Measurements from ENCODE around the gene PPP6R2.

PPP6R2 gene

DNA sequence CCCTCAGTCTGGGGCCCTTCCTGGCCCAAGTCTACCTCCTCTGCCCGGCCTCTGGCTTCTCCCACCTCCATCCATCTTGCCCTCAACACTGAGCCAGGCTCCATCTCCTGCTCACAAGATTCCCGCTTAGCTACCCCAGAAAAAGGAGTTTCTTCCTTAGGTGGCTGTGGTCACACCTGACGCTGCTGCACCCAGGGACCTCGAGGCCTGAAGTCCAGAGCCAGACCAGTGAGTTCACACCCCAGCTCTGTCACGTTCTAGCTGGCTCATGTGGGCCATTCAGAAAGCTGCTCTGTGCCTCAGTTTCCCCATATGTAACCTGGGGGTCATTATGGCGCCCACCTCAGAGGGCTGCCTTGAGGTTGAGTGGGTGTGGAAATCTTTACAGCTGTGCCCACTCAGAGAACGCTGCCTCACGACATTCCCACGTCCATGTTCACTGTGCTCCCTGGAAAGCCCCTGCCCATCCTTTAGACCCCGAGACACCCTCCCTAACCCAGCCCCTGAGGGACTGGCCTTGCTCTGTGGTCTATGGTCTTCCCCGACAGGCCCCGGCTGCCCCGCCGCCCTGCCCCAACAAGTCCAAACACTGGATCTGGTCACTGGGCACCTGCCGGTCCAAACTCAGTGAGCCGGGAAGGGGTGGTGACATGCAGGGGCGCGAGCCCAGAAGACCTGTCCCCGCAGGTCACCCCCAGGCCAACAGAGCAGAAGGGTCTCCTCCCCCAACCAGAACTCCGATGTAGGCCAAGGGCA is 45.4 kb upstream of the PPP6R2 start:
- H3K36me3 ChIP-seq (ENCODE audit: low read depth) = peaks cover 26% of the 10 kb centered on the region
- no peaks in the 10 kb centered on the region for H3K27me3 ChIP-seq (ENCODE audit: insufficient read depth, poor library complexity, severe bottlenecking)
- TF ChIP-seq, protein P1, sequence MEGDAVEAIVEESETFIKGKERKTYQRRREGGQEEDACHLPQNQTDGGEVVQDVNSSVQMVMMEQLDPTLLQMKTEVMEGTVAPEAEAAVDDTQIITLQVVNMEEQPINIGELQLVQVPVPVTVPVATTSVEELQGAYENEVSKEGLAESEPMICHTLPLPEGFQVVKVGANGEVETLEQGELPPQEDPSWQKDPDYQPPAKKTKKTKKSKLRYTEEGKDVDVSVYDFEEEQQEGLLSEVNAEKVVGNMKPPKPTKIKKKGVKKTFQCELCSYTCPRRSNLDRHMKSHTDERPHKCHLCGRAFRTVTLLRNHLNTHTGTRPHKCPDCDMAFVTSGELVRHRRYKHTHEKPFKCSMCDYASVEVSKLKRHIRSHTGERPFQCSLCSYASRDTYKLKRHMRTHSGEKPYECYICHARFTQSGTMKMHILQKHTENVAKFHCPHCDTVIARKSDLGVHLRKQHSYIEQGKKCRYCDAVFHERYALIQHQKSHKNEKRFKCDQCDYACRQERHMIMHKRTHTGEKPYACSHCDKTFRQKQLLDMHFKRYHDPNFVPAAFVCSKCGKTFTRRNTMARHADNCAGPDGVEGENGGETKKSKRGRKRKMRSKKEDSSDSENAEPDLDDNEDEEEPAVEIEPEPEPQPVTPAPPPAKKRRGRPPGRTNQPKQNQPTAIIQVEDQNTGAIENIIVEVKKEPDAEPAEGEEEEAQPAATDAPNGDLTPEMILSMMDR (IDR thresholded peaks at IDR 0.05; ENCODE audit: poor library complexity, severe bottlenecking) = no peak
- H3K9me3 ChIP-seq (ENCODE audit: severe bottlenecking) = no peaks in the 10 kb centered on the region
- no peak overlapping the region for H3K4me3 ChIP-seq (ENCODE audit: severe bottlenecking)
- DNase-seq (ENCODE audit: low spot score) (no peak), ATAC-seq (ENCODE audit: low read depth) (no peak)
- H3K4me1 ChIP-seq (ENCODE audit: insufficient read depth, poor library complexity, severe bottlenecking) = peaks cover 34% of the 10 kb centered on the region
- H3K27ac ChIP-seq (ENCODE audit: poor library complexity, severe bottlenecking) = peak overlapping the region; percentile 99

DNA sequence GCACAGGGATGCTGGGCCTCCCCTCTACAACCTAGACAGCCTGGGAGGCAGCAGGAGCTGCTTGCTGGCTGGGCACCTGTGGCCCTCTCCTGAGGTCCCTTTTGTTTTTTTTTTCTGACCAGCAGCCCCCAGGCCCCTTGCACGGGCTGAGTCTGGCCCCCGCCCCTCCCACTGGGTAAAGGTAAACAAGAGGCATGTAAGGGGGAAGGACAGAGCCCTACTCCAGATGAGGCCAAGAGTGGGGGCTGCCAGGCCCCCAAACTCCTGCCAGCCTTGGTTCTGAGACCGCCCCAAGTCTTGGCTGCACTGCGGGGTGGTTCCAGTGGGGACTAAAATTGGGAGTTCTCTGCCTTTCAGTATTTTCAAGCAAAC is 44.9 kb upstream of the PPP6R2 start:
- TF ChIP-seq, protein P1 (IDR thresholded peaks at IDR 0.05; ENCODE audit: poor library complexity, severe bottlenecking) = no peak
- H3K27me3 ChIP-seq (ENCODE audit: insufficient read depth, poor library complexity, severe bottlenecking) = no peaks in the 10 kb centered on the region
- peaks cover 40% of the 10 kb centered on the region for H3K4me1 ChIP-seq (ENCODE audit: insufficient read depth, poor library complexity, severe bottlenecking)
- no peaks in the 10 kb centered on the region for H3K9me3 ChIP-seq (ENCODE audit: severe bottlenecking)
- H3K36me3 ChIP-seq (ENCODE audit: low read depth) = peaks cover 29% of the 10 kb centered on the region
- DNase-seq (ENCODE audit: low spot score) (no peak), ATAC-seq (ENCODE audit: low read depth) (no peak)
- H3K4me3 ChIP-seq (ENCODE audit: severe bottlenecking) = no peak overlapping the region
- H3K27ac ChIP-seq (ENCODE audit: poor library complexity, severe bottlenecking) = peak overlapping the region; percentile 99

DNA sequence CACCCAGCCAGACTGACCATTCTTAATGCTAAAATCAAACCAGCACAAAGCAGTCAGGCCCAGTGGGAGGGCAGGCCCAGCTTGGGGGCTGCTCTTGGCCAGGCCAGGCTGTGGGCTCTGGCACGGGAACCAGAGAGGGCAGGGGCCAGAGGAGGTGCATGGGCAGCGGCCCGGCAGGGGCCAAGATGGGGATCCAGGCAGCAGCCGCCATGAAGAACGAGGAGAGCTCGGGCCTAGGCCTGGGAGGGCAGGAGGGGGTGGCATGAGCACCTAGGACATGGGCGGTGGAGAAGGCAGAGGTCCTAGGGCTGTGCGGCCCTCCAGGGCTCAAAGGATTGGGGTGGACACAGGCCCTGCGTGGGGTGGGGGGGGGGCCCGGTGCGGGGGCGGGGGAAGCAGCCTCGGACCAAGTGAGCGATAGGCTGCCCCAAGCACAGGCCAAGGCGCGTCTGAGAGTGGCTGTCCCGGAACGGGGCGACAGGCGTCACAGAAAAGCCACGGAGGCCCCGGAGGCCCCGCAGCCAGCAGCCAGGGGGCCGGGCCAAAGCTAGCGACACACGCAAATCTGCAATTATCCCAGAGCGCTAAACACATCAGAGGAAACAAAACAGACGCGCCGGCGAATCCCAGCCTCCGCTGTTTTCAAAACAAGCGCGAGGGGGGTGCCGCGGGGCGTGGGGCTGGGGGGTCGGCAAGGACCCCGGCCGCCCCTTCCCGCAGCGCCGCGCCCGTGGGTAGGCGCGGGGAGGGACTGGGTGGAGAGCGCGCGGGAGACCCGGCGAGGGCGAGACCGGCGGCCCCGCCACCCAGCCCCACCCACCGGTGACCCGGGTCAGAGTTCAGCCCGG is 44.0 kb upstream of the PPP6R2 start:
- TF ChIP-seq, protein P1 (IDR thresholded peaks at IDR 0.05; ENCODE audit: poor library complexity, severe bottlenecking) = no peak
- ATAC-seq (ENCODE audit: low read depth) = no peak
- Histone ChIP-seq H3K27ac (ENCODE audit: poor library complexity, severe bottlenecking) (peak overlapping the region; percentile 99), H3K4me1 (ENCODE audit: insufficient read depth, poor library complexity, severe bottlenecking) (peaks cover 43% of the 10 kb centered on the region), H3K36me3 (ENCODE audit: low read depth) (peaks cover 31% of the 10 kb centered on the region), H3K27me3 (ENCODE audit: insufficient read depth, poor library complexity, severe bottlenecking) (no peaks in the 10 kb centered on the region), H3K9me3 (ENCODE audit: severe bottlenecking) (no peaks in the 10 kb centered on the region), H3K4me3 (ENCODE audit: severe bottlenecking) (no peak overlapping the region)
- DNase-seq (ENCODE audit: low spot score) = no peak

DNA sequence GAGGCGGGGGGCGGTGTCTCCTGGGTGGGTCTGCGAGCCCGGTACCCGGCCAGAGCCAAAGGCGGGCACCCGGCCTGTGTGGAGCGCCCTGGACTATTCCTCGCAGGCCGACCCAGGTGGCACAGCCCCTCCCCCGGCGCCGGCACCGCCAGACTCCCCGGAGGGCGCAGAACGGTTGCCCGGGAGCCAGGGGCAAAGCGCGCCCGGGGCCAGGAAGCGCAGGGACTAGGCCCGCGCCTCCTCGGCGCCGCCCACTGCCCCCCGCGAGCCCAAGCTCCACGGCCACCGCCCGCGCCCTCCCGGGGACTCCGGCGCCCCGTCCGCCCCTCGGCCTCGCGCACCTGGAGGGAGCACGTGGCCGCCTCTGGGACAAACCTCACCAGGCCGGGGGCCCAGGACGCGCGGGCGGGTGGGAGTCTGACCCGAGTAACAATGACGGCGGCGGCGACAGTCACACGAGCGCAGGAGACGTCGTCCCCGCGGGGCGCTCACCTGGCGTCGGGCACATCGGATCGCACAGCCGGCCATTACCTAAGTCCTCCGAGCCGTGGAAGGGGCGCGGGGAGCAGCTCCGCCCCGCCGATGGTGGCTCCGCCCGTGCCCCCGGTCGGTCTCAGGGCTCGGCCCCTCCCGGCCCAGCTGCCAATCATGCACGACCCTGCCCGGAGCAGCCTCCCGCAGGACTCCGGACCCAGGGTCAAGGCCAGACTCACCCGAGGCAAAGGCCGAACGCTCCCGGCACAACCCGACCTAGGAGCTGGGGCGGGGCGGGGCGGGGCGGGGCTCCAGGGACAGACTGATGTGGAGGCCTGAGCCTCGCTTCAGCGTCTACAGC is 43.1 kb upstream of the PPP6R2 start:
- ATAC-seq (ENCODE audit: low read depth) = no peak
- H3K27me3 ChIP-seq (ENCODE audit: insufficient read depth, poor library complexity, severe bottlenecking) = no peaks in the 10 kb centered on the region
- peak overlapping the region; percentile 99 for H3K27ac ChIP-seq (ENCODE audit: poor library complexity, severe bottlenecking)
- no peaks in the 10 kb centered on the region for H3K9me3 ChIP-seq (ENCODE audit: severe bottlenecking)
- TF ChIP-seq, protein P1 (IDR thresholded peaks at IDR 0.05; ENCODE audit: poor library complexity, severe bottlenecking) = no peak
- no peak for DNase-seq (ENCODE audit: low spot score)
- H3K4me1 ChIP-seq (ENCODE audit: insufficient read depth, poor library complexity, severe bottlenecking) = peaks cover 43% of the 10 kb centered on the region
- peaks cover 25% of the 10 kb centered on the region for H3K36me3 ChIP-seq (ENCODE audit: low read depth)
- no peak overlapping the region for H3K4me3 ChIP-seq (ENCODE audit: severe bottlenecking)

Measured in RWPE2 (cell line).